ENCODE measurements around the gene FUT8.

The FUT8 gene

GRCh38 chr14:65531148-65531547 lies 118.6 kb downstream of the FUT8 start:
- Histone ChIP-seq H3K4me3 (ENCODE audit: low read depth, low read length) (no peak overlapping the region), H3K9me3 (no peaks in the 10 kb centered on the region), H3K27me3 (no peaks in the 10 kb centered on the region)

GRCh38 chr14:65533736-65534404 lies 121.3 kb downstream of the FUT8 start:
- TF ChIP-seq CTCF (IDR thresholded peaks at IDR 0.05; ENCODE audit: low read depth, low read length) = no peak
- no peaks in the 10 kb centered on the region for H3K36me3 ChIP-seq
- H3K9me3 ChIP-seq = no peaks in the 10 kb centered on the region
- no peak for DNase-seq
- H3K27me3 ChIP-seq = no peaks in the 10 kb centered on the region
- H3K4me1 ChIP-seq = no peaks in the 10 kb centered on the region
- no peak overlapping the region for H3K4me3 ChIP-seq (ENCODE audit: low read depth, low read length)

More at GRCh38 chr14:65531148-65531547, 118.6 kb downstream of the FUT8 start:
- H3K36me3 ChIP-seq = no peaks in the 10 kb centered on the region
- no peak for TF ChIP-seq CTCF (IDR thresholded peaks at IDR 0.05; ENCODE audit: low read depth, low read length)
- no peak for DNase-seq
- H3K4me1 ChIP-seq = no peaks in the 10 kb centered on the region

- DNase-seq = no peak
- no peak for TF ChIP-seq CTCF (IDR thresholded peaks at IDR 0.05; ENCODE audit: low read depth, low read length)
- H3K9me3 ChIP-seq = no peaks in the 10 kb centered on the region
- H3K27me3 ChIP-seq = no peaks in the 10 kb centered on the region
- no peaks in the 10 kb centered on the region for H3K36me3 ChIP-seq
- H3K4me3 ChIP-seq (ENCODE audit: low read depth, low read length) = no peak overlapping the region
- no peaks in the 10 kb centered on the region for H3K4me1 ChIP-seq
Measured at GRCh38 chr14:65536781-65537423, 124.4 kb downstream of the FUT8 start.

- DNase-seq = no peak
- Histone ChIP-seq H3K36me3 (no peaks in the 10 kb centered on the region), H3K27me3 (no peaks in the 10 kb centered on the region), H3K9me3 (no peaks in the 10 kb centered on the region), H3K4me3 (ENCODE audit: low read depth, low read length) (no peak overlapping the region), H3K4me1 (no peaks in the 10 kb centered on the region)
- TF ChIP-seq CTCF (IDR thresholded peaks at IDR 0.05; ENCODE audit: low read depth, low read length) = no peak
Measured at GRCh38 chr14:65548878-65549277, 136.3 kb downstream of the FUT8 start.

GRCh38 chr14:65549429-65549828 lies 136.9 kb downstream of the FUT8 start:
- no peaks in the 10 kb centered on the region for H3K9me3 ChIP-seq
- H3K4me1 ChIP-seq = no peaks in the 10 kb centered on the region
- no peaks in the 10 kb centered on the region for H3K27me3 ChIP-seq
- no peak overlapping the region for H3K4me3 ChIP-seq (ENCODE audit: low read depth, low read length)
- DNase-seq = no peak
- H3K36me3 ChIP-seq = no peaks in the 10 kb centered on the region
- TF ChIP-seq CTCF (IDR thresholded peaks at IDR 0.05; ENCODE audit: low read depth, low read length) = no peak
